IMR-90 (cell line): Measurements from ENCODE around the gene PAX5. TPM values are rescaled to one million over a fixed set of nuclear protein-coding genes. Genes with fewer than 3 reads are reported as not detected.

Experiments used
- ATAC-seq: fragments of 200-7000 bp; cut with Tn5 transposase; 2 replicates; pipeline ENCODE4 v1.9.1; 2020; ENCODE audit warnings: low read depth, mild to moderate bottlenecking, moderate library complexity
- BruUV-seq: library from RNA; stranded (reverse); fragments of 400-500 nt; replicated peaks from 2 replicates; lab custom pipeline; 2021; lab: Mats Ljungman, UMichigan
- CTCF ChIA-PET: fragments of 300-600 bp; formaldehyde crosslinking; extraction: SDS; loops from one replicate; lab custom pipeline; 2021; ENCODE audit warnings: antibody characterized with exemption; lab: Yijun Ruan, JAX
- POLR2A ChIA-PET: fragments of 300-600 bp; sonication (Branson Sonifier 250); formaldehyde crosslinking; loops from one replicate; lab custom pipeline; 2022; ENCODE audit warnings: antibody characterized with exemption; ENCODE audit not compliant: unreplicated experiment; lab: Charles Lee
- DNase-seq: peaks from one replicate; pipeline ENCODE4 v3.0.0; 2013
- H2AFZ ChIP-seq: replicated peaks from 2 replicates; pipeline ENCODE3; 2013; ENCODE audit warnings: low read length, mild to moderate bottlenecking; ENCODE audit not compliant: poor library complexity
- H2AK5ac ChIP-seq: 2 replicates; pipeline ENCODE4 v1.6.1; 2013; ENCODE audit warnings: low read depth, low read length, inconsistent platforms
- H2AK9ac ChIP-seq: replicated peaks from 2 replicates; pipeline ENCODE3; 2013; ENCODE audit warnings: mild to moderate bottlenecking, low read depth, low read length, moderate library complexity; ENCODE audit not compliant: poor library complexity
- H2BK120ac ChIP-seq: 2 replicates; pipeline ENCODE4 v1.6.1; 2013; ENCODE audit warnings: low read depth, low read length, inconsistent platforms
- H2BK15ac ChIP-seq: 3 replicates; pipeline ENCODE4 v1.6.1; 2013; ENCODE audit warnings: low read depth, low read length, inconsistent platforms
- H2BK20ac ChIP-seq: 2 replicates; pipeline ENCODE4 v1.6.1; 2013; ENCODE audit warnings: low read depth, mild to moderate bottlenecking, inconsistent platforms, low read length, moderate library complexity
- H2BK5ac ChIP-seq: 2 replicates; pipeline ENCODE4 v1.6.1; 2013; ENCODE audit warnings: mild to moderate bottlenecking, low read depth, low read length, inconsistent platforms; ENCODE audit not compliant: poor library complexity, severe bottlenecking
- H3K14ac ChIP-seq: replicated peaks from 2 replicates; pipeline ENCODE4 v1.6.1; 2013; ENCODE audit warnings: low read depth, low read length, inconsistent platforms
- H3K18ac ChIP-seq: 2 replicates; pipeline ENCODE4 v1.6.1; 2013; ENCODE audit warnings: low read depth, low read length, control low read depth
- H3K23ac ChIP-seq: 2 replicates; pipeline ENCODE4 v1.6.1; 2013; ENCODE audit warnings: low read depth, low read length, inconsistent platforms
- H3K27ac ChIP-seq: 2 replicates; pipeline ENCODE4 v1.5.1; 2013; ENCODE audit warnings: mild to moderate bottlenecking, control low read depth, low read length; ENCODE audit not compliant: insufficient read depth
- H3K27me3 ChIP-seq: 2 replicates; pipeline ENCODE4 v1.6.1; 2013; ENCODE audit warnings: low read length; ENCODE audit not compliant: control insufficient read depth, insufficient read depth
- H3K36me3 ChIP-seq: 2 replicates; pipeline ENCODE4 v1.6.1; 2013; ENCODE audit warnings: low read length, mixed read lengths; ENCODE audit not compliant: control insufficient read depth, insufficient read depth
- H3K4ac ChIP-seq: 2 replicates; pipeline ENCODE4 v1.6.1; 2013; ENCODE audit warnings: low read depth, low read length, inconsistent platforms
- H3K4me1 ChIP-seq: 2 replicates; pipeline ENCODE4 v1.6.1; 2013; ENCODE audit warnings: low read length, mixed read lengths; ENCODE audit not compliant: control insufficient read depth, insufficient read depth
- H3K4me2 ChIP-seq: 2 replicates; pipeline ENCODE4 v1.6.1; 2013; ENCODE audit warnings: low read depth, mild to moderate bottlenecking, control low read depth, low read length, moderate library complexity
- H3K4me3 ChIP-seq: 2 replicates; pipeline ENCODE4 v1.5.1; 2013; ENCODE audit warnings: low read depth, mild to moderate bottlenecking, control low read depth, low read length, moderate library complexity; ENCODE audit not compliant: insufficient read depth
- H3K56ac ChIP-seq: 2 replicates; pipeline ENCODE4 v1.6.1; 2013; ENCODE audit warnings: low read length, inconsistent platforms; ENCODE audit not compliant: insufficient read depth; ENCODE audit errors: extremely low read depth
- H3K79me1 ChIP-seq, 2 experiments: 2 replicates each; pipeline ENCODE4 v1.6.1; 2013; ENCODE audit warnings: low read length in 2 of 2, inconsistent platforms in 1 of 2, low read depth in 1 of 2
- H3K9ac ChIP-seq: 2 replicates; pipeline ENCODE4 v1.6.1; 2013; ENCODE audit warnings: low read depth, low read length, control low read depth
- H3K9me1 ChIP-seq: 2 replicates; pipeline ENCODE4 v1.6.1; 2013; ENCODE audit warnings: low read length, inconsistent platforms; ENCODE audit not compliant: insufficient read depth
- H3K9me3 ChIP-seq: 2 replicates; pipeline ENCODE4 v1.6.1; 2013; ENCODE audit warnings: low read length; ENCODE audit not compliant: control insufficient read depth, insufficient read depth
- H4K20me1 ChIP-seq: 2 replicates; pipeline ENCODE4 v1.6.1; 2013; ENCODE audit warnings: low read length, inconsistent platforms; ENCODE audit not compliant: insufficient read depth
- H4K5ac ChIP-seq: 2 replicates; pipeline ENCODE4 v1.6.1; 2013; ENCODE audit warnings: mild to moderate bottlenecking, low read depth, low read length, control low read depth
- H4K8ac ChIP-seq, 2 experiments: 2 replicates each; pipeline ENCODE4 v1.6.1; 2013; ENCODE audit warnings: low read depth in 2 of 2, low read length in 2 of 2, control low read depth in 1 of 2, inconsistent platforms in 1 of 2
- H4K91ac ChIP-seq: 2 replicates; pipeline ENCODE4 v1.6.1; 2013; ENCODE audit warnings: low read depth, low read length, inconsistent platforms; ENCODE audit not compliant: insufficient read depth
- CHD1 ChIP-seq: IDR thresholded peaks from 2 replicates; pipeline ENCODE4 v1.6.1; 2012; ENCODE audit warnings: low read depth, low read length, improper control_type of control experiment
- WGBS, 2 experiments: methylation state at CpG; one replicate each; pipeline versions ENCODE4 v1.1.5 to v1.1.7; 2013; ENCODE audit warnings: missing lambda C conversion rate in 2 of 2; ENCODE audit not compliant: insufficient read length in 1 of 2; ENCODE audit errors: extremely low coverage in 2 of 2; 5-methylcytosine and 5-hydroxymethylcytosine counted together
- dilution Hi-C: fragments of 300-500 bp; cut with HindIII; formaldehyde crosslinking; loops from one replicate; pipeline ENCODE4 v1.14.3; 2018; ENCODE audit warnings: low sequenced_read_pairs; ENCODE audit not compliant: unreplicated experiment
- in situ Hi-C: fragments of 300-500 bp; cut with MboI; formaldehyde crosslinking; loops from 3 replicates; pipeline ENCODE4 v1.14.3; 2019; ENCODE audit warnings: low sequenced_read_pairs, inconsistent platforms, mixed read lengths
- intact Hi-C: fragments of 100-400 bp; cut with micrococcal nuclease; formaldehyde crosslinking; loops from 2 replicates; pipeline ENCODE4 v1.10.0; 2022
- polyA plus RNA-seq, 3 experiments: library from polyadenylated mRNA; depleted of rRNA; stranded (reverse); fragments of >200 nt; gene quantifications; 2 replicates each; pipeline ENCODE4 v1.2.3, GENCODE V29; 2012; ENCODE audit warnings: low replicate concordance in 1 of 3
- total RNA-seq: library from RNA; depleted of rRNA; stranded (reverse); fragments of >200 nt; gene quantifications from 2 replicates; pipeline ENCODE4 v1.2.3, GENCODE V29; 2012

The PAX5 gene
- total and polyA plus RNA-seq, 2 of the 4 experiments (the other 2 are of a cell fraction): not detected

DNA sequence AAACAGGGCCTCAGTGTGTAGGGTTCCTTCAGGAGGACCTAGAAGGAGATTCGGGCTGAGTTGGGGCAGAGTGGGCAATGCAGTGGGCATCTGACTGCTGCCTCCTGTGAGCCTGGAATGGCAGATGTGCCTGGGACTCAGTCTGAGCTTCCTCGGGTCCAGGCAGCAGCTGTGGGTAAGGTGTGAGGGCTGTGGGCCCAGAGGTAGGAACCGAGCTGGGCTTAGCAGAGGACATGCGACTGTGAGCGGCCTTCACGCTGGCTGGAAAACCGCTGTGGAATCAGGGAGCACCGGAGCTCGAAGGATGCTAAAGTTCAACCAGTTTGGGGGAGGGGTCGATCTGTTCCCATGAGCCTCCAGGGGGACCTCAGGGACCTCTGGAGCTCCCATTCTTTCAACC, 137.0 kb downstream of the PAX5 start:
- Histone ChIP-seq H4K5ac (no peak overlapping the region), H3K4ac (no peak overlapping the region), H3K14ac (no peak overlapping the region), H2BK5ac (no peak overlapping the region), H3K27me3 (peaks cover 51% of the 10 kb centered on the region), H3K23ac (no peak overlapping the region), H3K4me3 (no peak overlapping the region), H3K9me1 (no peaks in the 10 kb centered on the region), H2AK5ac (no peak overlapping the region), H3K9me3 (no peaks in the 10 kb centered on the region), H2AFZ (no peak overlapping the region), H3K4me2 (no peak overlapping the region), H3K4me1 (no peaks in the 10 kb centered on the region), H4K20me1 (no peaks in the 10 kb centered on the region), H4K91ac (no peak overlapping the region), H3K36me3 (no peaks in the 10 kb centered on the region), H3K18ac (no peak overlapping the region), H2BK20ac (no peak overlapping the region), H3K9ac (no peak overlapping the region), H3K56ac (no peak overlapping the region), H2AK9ac (no peak overlapping the region), H2BK120ac (no peak overlapping the region), H2BK15ac (no peak overlapping the region), H3K27ac (no peak overlapping the region), H4K8ac (no peak overlapping the region), H3K79me1 (no peaks in the 10 kb centered on the region)
- ChIA-PET CTCF (no interaction called here), POLR2A (no interaction called here)
- no peak for TF ChIP-seq CHD1
- no TSS peak for BruUV-seq
- ATAC-seq (no peak), DNase-seq (no peak)
- in situ Hi-C loops: no loop called here
- 25% methylated on average over 2 of the region's 10 CpGs; no CpG with 5 or more reads in 1 of the 2 experiments for WGBS, 2 experiments
- intact Hi-C loops: no loop called here
- dilution Hi-C loops: no loop called here
